HG03521 (cell line): ENCODE results near the gene LRMDA.
"Not testable (repeated sequence)": the region's sequence is repeated elsewhere in the genome, so short reads cannot be mapped to it uniquely, and the experiment has no call there.

Source experiments
- ATAC-seq: cut with Tn5 transposase; IDR thresholded peaks from one replicate; pipeline ENCODE4 v1.9.1; 2021; ENCODE audit warnings: mild to moderate bottlenecking, moderate library complexity; ENCODE audit not compliant: unreplicated experiment

Gene LRMDA

GRCh38 chr10:76051007-76051936 is 619.8 kb downstream of the LRMDA start:
- no peak for ATAC-seq

GRCh38 chr10:76052682-76053503 is 621.5 kb downstream of the LRMDA start:
- no peak for ATAC-seq

- no peak for ATAC-seq
Measured at GRCh38 chr10:76055466-76055865, 624.0 kb downstream of the LRMDA start.

GRCh38 chr10:76055963-76056362 is 624.5 kb downstream of the LRMDA start:
- ATAC-seq, result no peak

GRCh38 chr10:76060993-76061392 is 629.6 kb downstream of the LRMDA start:
- not testable (repeated sequence) for ATAC-seq

- ATAC-seq, result no peak
Measured at GRCh38 chr10:76066457-76066856, 635.0 kb downstream of the LRMDA start.

- ATAC-seq, result no peak
Measured at GRCh38 chr10:76067447-76067846, 636.0 kb downstream of the LRMDA start.

GRCh38 chr10:76068856-76069255 is 637.4 kb downstream of the LRMDA start:
- ATAC-seq, result no peak

- ATAC-seq, result no peak
Measured at GRCh38 chr10:76070916-76071315, 639.5 kb downstream of the LRMDA start.

GRCh38 chr10:76071653-76072365 is 640.4 kb downstream of the LRMDA start:
- ATAC-seq, result no peak

- ATAC-seq, result no peak
Measured at GRCh38 chr10:76072384-76072783, 641.0 kb downstream of the LRMDA start.

GRCh38 chr10:76073524-76073923 is 642.1 kb downstream of the LRMDA start:
- ATAC-seq, result no peak

- no peak for ATAC-seq
Measured at GRCh38 chr10:76074659-76075058, 643.2 kb downstream of the LRMDA start.

GRCh38 chr10:76080451-76080850 is 649.0 kb downstream of the LRMDA start:
- no peak for ATAC-seq

GRCh38 chr10:76080991-76081390 is 649.6 kb downstream of the LRMDA start:
- ATAC-seq, result no peak

- no peak for ATAC-seq
Measured at GRCh38 chr10:76082232-76082631, 650.8 kb downstream of the LRMDA start.

- no peak for ATAC-seq
Measured at GRCh38 chr10:76082956-76083355, 651.5 kb downstream of the LRMDA start.

GRCh38 chr10:76085002-76085816 is 653.8 kb downstream of the LRMDA start:
- ATAC-seq, result no peak

GRCh38 chr10:76085817-76086167 is 654.4 kb downstream of the LRMDA start:
- ATAC-seq, result no peak

GRCh38 chr10:76086170-76086760 is 654.8 kb downstream of the LRMDA start:
- ATAC-seq, result no peak
